ENCODE data around the gene HOXC9.

GRCh38 chr12:53994009-53994263 lies 6.0 kb upstream of the HOXC9 start:
- TF ChIP-seq CTCF (IDR thresholded peaks at IDR 0.05; ENCODE audit: insufficient read depth, low read length) (no peak), POLR2AphosphoS5 (IDR thresholded peaks at IDR 0.05; ENCODE audit: low read depth) (no peak), REST (IDR thresholded peaks at IDR 0.05; ENCODE audit: insufficient replicate concordance, low read depth) (no peak)
